ENCODE measurements around the gene CGN.

CGN gene, protein sequence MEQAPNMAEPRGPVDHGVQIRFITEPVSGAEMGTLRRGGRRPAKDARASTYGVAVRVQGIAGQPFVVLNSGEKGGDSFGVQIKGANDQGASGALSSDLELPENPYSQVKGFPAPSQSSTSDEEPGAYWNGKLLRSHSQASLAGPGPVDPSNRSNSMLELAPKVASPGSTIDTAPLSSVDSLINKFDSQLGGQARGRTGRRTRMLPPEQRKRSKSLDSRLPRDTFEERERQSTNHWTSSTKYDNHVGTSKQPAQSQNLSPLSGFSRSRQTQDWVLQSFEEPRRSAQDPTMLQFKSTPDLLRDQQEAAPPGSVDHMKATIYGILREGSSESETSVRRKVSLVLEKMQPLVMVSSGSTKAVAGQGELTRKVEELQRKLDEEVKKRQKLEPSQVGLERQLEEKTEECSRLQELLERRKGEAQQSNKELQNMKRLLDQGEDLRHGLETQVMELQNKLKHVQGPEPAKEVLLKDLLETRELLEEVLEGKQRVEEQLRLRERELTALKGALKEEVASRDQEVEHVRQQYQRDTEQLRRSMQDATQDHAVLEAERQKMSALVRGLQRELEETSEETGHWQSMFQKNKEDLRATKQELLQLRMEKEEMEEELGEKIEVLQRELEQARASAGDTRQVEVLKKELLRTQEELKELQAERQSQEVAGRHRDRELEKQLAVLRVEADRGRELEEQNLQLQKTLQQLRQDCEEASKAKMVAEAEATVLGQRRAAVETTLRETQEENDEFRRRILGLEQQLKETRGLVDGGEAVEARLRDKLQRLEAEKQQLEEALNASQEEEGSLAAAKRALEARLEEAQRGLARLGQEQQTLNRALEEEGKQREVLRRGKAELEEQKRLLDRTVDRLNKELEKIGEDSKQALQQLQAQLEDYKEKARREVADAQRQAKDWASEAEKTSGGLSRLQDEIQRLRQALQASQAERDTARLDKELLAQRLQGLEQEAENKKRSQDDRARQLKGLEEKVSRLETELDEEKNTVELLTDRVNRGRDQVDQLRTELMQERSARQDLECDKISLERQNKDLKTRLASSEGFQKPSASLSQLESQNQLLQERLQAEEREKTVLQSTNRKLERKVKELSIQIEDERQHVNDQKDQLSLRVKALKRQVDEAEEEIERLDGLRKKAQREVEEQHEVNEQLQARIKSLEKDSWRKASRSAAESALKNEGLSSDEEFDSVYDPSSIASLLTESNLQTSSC

DNA sequence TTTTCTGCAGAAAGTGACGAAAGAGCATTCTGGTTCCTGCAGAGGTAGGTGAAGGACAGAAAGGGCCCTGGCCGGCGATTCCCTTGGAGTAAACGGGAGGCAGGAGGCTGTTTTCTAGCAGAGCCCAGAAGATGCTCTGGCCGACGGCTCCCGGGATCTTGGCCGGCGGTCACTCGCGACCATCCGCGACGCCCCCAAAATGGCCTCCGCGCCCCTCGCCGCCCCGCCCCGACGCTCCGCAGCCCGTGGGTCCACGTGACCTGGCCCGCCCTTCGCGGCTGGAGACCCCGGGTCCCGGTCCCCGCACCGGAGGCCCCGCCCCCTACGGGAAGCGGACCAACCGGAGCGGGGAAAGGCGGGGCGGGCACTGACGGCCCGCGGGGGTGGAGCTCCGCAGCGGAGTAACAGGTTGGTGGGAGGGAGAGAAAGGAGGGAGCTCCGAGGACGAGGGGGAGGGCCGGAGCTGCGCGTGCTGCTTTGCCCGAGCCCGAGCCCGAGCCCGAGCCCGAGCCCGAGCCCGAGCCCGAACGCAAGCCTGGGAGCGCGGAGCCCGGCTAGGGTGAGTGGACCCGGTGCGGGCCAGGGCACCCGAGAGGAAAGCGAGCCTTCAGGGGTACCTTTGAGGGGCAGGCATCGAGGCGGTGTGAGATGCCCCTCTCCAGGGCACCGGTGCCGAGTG, at the start of gene CGN:
TSS of gene CGN (plus strand) at position 431 of the 679 bp plus-strand sequence. CDS start 7,133 bp downstream, outside the sequence.
- TF ChIP-seq GATA1 (IDR thresholded peaks at IDR 0.05; ENCODE audit: low read depth, low read length) (no peak), POLR2A (IDR thresholded peaks at IDR 0.05; ENCODE audit: low read length) (no peak)
- DNase-seq: peak; percentile 82 to 83

DNA sequence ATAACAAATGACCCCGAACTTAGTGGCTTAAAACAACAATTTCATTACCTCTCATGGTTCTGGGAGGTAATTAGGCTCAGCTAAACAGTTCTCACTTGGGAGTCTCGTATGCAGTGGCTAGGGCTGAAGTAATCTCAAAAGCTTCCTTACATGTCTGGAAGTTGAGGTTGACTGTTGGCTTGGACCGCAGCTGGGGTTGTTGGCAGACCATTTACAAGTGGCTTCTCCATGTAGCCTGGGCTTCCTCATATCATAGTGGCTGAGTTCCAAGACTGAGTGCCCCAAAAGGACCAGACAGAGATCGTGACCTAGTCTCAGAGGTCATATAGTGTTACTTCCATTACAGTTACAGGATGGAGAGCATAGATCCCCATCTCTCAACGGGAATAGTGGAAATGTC, 49.5 kb upstream of the CGN start:
- no peak for TF ChIP-seq POLR2A (IDR thresholded peaks at IDR 0.05; ENCODE audit: low read length)
- TF ChIP-seq GATA1 (IDR thresholded peaks at IDR 0.05; ENCODE audit: low read depth, low read length): no peak
- no peak for DNase-seq

DNA sequence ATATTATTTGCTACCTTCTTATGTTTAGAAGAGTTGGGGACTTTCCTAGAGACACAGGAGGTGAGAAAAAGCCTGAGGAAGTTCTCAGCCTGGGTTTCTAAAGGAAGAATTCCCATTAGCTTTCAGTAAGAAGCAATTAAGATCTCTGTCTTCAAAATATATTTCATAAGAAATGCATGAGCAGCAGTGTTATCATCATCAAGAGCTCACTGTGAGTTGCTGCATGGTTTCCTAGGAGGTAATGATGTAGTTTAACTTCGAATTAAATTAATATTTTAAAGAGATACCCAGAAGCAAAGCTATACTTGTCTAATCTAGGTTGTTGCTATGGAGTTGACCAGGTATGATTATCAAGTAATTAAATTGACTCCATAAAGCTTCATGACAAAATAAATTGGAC, 46.2 kb upstream of the CGN start:
- no peak for DNase-seq
- no peak for TF ChIP-seq POLR2A (IDR thresholded peaks at IDR 0.05; ENCODE audit: low read length)
- TF ChIP-seq GATA1 (IDR thresholded peaks at IDR 0.05; ENCODE audit: low read depth, low read length): no peak

DNA sequence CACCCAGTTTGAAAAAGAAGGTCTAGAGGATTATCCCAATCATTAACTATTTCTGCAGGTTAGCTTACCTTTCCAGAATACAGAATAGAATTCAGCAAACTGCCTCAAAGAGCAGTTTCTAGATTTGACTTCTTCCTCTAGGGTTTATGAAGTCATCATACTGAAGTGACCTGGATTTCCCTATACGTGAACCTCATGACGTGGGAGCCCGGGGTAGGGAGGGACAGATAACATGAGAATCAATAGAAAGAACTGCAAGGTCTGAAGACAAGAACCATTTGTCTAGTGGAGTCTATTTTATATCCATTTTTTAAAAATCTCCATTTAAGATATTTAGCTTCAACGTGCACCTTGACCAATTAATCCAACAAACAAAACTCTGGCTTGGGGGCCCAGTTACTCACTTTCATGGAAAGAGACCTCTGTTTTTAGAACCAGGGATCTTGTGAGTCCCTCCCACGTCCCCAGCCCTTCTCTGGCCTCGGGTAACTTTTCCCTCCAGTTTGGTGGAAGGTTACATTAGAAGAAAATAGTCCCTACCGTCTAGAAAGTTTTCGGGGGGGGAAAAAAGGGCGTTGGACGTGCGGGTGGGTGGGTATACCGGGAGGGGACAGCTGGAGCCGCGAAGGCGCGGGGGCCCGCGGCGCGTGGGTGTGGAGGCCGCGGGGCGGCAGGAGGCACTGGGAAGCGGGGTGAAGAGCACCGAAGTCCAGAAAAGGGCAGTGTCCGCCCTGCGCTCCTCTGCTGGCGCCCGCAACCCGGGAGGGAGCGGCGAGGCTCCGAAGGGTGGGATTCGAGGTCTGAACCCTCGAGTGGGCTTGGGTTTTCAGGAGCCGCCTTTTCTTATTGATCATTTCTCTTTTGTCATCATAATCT, 38.1 kb upstream of the CGN start:
- DNase-seq: peak; percentile 70
- TF ChIP-seq GATA1 (IDR thresholded peaks at IDR 0.05; ENCODE audit: low read depth, low read length): no peak

DNA sequence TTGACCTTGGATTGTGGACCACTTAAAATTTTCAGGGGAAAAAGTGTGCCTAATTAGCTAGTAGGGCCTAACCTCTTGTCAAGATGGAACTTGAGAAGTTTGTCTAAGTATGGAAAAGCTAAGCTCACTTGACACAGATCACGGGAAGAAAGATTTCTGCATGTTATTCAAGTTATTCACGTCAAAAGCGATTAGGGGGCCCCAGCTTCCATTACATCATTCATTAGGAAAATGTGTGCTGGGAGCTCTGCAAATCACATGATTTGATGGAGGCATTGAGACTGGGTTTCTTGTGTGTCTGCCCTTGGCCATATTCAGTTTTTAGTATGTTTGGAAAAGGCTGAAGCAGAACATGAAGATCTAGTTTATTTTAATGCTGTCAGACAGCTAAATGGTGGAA, 36.4 kb upstream of the CGN start:
- no peak for DNase-seq
- TF ChIP-seq POLR2A (IDR thresholded peaks at IDR 0.05; ENCODE audit: low read length): no peak
- TF ChIP-seq GATA1 (IDR thresholded peaks at IDR 0.05; ENCODE audit: low read depth, low read length): no peak

DNA sequence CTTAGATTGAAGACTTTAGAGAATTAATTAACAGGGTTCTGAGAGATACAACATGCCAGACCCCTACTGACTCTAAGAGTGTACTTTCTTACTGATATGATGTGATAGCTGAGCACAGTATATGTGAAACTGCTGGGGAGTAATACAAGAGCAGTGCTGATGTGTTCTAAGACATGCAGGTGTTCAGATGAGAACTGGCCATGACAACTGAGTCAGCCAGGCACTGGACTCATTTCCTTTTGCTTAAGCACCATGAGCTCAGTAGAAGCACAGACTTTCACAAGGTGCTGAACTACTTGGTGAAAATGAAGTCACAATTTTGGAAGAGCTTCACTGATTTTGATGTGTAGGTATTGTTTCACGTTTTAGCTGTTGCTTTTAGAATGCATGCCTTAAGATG, 36.0 kb upstream of the CGN start:
- TF ChIP-seq POLR2A (IDR thresholded peaks at IDR 0.05; ENCODE audit: low read length) (no peak), GATA1 (IDR thresholded peaks at IDR 0.05; ENCODE audit: low read depth, low read length) (no peak)
- no peak for DNase-seq

DNA sequence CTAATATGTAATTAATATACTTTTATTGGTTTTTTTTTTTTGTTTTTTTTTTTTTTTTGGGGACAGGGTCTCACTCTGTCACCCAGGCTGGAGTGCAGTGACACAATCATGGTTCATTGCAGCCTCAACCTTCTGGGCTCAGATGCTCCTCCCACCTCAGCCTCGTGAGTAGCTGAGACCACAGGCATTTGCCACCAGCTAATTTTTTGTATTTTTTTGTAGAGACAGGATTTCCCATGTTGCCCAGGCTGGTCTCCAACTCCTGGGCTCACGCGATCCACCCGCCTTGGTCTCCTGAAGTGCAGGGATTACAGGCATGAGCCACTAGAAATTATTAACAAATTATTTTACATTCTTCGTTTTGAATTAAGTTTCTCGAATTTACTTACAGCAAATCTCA, 35.1 kb upstream of the CGN start:
- no peak for TF ChIP-seq GATA1 (IDR thresholded peaks at IDR 0.05; ENCODE audit: low read depth, low read length)
- no peak for TF ChIP-seq POLR2A (IDR thresholded peaks at IDR 0.05; ENCODE audit: low read length)
- DNase-seq: no peak

DNA sequence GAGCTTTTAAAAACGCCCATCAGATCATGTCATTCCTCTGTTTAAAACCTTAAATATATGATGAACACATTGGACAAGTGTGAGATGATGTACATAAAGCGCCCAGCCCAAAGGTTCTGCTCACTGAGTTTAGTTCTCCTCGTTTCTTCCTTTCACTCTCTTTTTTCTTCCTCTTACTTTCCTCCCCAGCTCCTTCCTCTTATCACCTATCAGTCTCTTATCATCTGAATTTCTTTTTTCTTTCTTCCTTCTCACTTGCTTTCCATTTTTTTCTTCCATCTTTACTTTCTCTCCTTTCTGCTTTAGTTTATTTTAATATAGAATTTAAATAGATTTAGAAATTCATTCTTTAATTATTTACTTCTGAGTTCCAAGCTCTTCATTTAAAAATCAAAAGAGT, 34.1 kb upstream of the CGN start:
- DNase-seq: no peak
- TF ChIP-seq POLR2A (IDR thresholded peaks at IDR 0.05; ENCODE audit: low read length) (no peak), GATA1 (IDR thresholded peaks at IDR 0.05; ENCODE audit: low read depth, low read length) (no peak)

DNA sequence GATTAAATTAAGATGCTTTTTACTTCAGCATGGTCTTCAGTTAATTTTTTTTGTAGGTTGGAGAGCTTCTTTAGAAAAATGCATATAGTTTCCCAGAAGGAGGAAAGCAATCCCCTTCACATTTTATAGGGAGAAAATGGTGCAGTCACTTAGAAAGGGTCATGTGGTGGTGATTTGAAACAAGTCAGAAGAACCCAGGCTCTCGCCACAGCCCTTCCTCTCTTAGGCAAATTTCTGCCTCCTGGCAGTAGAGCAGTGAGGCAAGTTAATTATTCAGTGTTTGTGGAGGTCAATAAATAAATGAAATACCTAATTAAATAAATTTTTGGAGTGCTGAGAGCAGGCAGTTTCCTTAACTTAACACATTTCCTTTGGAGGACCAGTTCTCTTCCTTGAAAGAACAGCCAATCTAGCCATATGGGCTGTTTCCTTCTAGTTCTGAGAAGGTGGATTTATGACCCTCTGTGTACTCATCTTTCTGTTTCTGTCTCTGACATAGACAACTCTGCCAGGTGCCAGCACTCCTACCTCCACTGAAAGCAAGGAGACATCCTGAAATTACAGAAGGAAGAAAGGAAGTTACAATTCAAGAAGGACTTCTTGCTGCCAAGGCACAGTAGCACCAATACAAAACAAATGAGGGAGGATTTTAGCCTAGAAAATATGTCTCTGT, 32.9 kb upstream of the CGN start:
- no peak for TF ChIP-seq GATA1 (IDR thresholded peaks at IDR 0.05; ENCODE audit: low read depth, low read length)
- TF ChIP-seq POLR2A (IDR thresholded peaks at IDR 0.05; ENCODE audit: low read length): no peak
- no peak for DNase-seq

DNA sequence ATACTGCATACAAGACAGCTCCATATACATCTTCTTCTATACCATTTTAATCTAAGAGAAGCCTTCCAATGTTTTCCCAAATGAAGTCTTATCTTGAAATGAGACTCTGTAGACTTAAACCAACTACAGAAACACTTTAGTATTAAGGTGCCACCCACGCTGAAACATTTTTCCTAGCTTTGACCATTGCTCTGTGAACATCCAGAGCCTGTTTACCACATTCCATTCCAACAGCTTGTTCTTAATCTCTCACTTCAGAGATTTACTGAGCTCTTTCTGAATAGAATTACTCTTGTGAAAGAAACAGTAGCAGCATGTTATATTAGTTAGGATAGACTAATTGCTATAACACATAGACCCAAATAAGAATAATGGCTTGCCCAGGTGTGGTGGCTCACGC, 32.3 kb upstream of the CGN start:
- TF ChIP-seq GATA1 (IDR thresholded peaks at IDR 0.05; ENCODE audit: low read depth, low read length) (no peak), POLR2A (IDR thresholded peaks at IDR 0.05; ENCODE audit: low read length) (no peak)
- no peak for DNase-seq

DNA sequence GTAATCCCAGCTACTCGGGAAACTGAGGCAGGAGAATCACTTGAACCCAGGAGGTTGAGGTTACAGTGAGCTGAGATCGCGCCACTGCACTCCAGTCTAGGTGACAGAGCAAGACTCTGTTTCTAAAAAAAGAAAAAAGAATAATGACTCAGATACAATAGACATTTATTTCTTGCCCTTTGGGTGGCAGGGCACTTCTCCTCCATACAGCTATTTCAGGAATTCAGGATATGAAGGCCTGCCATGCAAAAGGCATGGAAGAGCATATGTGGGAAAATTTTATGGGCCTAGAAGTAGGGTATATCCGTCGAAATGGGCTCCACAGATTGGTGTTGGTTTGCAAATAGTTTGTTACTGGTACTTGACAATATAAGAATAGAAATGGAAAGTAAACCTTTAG, 31.7 kb upstream of the CGN start:
- TF ChIP-seq POLR2A (IDR thresholded peaks at IDR 0.05; ENCODE audit: low read length): no peak
- no peak for TF ChIP-seq GATA1 (IDR thresholded peaks at IDR 0.05; ENCODE audit: low read depth, low read length)
- DNase-seq: no peak

DNA sequence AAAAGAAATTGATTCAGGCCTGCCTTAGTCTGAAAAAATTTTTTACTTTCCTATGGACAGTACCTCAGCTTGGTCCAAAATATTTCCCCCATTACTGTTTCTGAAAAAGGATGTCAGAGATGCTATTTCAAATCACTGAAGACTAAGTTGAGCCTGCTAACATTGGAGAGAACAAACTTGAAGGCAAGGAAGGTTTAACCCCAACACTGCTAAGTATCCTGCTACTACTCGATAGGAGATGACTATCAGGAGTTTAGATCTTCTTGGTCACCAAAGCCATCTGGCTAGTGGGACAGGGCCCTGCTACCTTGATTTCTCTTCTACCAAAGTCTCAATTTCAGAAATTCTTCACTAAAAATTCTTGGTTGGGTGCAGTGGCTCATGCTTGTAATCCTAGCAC, 29.2 kb upstream of the CGN start:
- TF ChIP-seq POLR2A (IDR thresholded peaks at IDR 0.05; ENCODE audit: low read length): no peak
- no peak for TF ChIP-seq GATA1 (IDR thresholded peaks at IDR 0.05; ENCODE audit: low read depth, low read length)
- no peak for DNase-seq

Data from erythroblast (primary cell).